Measurements from ENCODE around the gene GABRB1. TPM values are rescaled to one million over a fixed set of nuclear protein-coding genes. Genes with fewer than 3 reads are reported as not detected.

Gene GABRB1
- polyA plus RNA-seq, 3 donors: not detected

GRCh38 chr4:47386561-47387235 is 355.3 kb downstream of the GABRB1 start:
- no peaks in the 10 kb centered on the region for H4K20me1 ChIP-seq (ENCODE audit: insufficient read depth, low read length)
- H3K4me3 Mint-ChIP-seq: no peak overlapping the region
- H3K9ac ChIP-seq (ENCODE audit: insufficient read depth, low read length, poor library complexity, severe bottlenecking): no peak overlapping the region
- TF ChIP-seq CTCF (IDR thresholded peaks at IDR 0.05): no peak
- H2AFZ ChIP-seq (ENCODE audit: insufficient read depth, low read depth, low read length, poor library complexity, severe bottlenecking): no peak overlapping the region
- no peak overlapping the region for H3K27ac Mint-ChIP-seq
- no peak overlapping the region for H3K4me2 ChIP-seq (replicated peaks; ENCODE audit: extremely low read depth, low read length, poor library complexity, severe bottlenecking)
- no peaks in the 10 kb centered on the region for H3K4me1 Mint-ChIP-seq
- H3K27me3 ChIP-seq (ENCODE audit: control insufficient read depth in 2 of 2, insufficient read depth in 2 of 2, low read length in 2 of 2): no peaks in the 10 kb centered on the region
- no CpG with 5 or more reads among the region's 2 CpGs for WGBS (ENCODE audit: insufficient coverage)
- no peaks in the 10 kb centered on the region for H3K36me3 Mint-ChIP-seq
- H3K9me3 Mint-ChIP-seq: no peaks in the 10 kb centered on the region
- H3K27me3 Mint-ChIP-seq (ENCODE audit: low read depth in 3 of 3): no peaks in the 10 kb centered on the region
- DNase-seq: no peak
- H3K79me2 ChIP-seq (ENCODE audit: insufficient read depth, low read length): no peaks in the 10 kb centered on the region
- no peak overlapping the region for H3K27ac ChIP-seq (ENCODE audit: low read depth in 1 of 2, low read length in 2 of 2)
- intact Hi-C loops (cut with micrococcal nuclease): loop anchor here in 1 of 2 donors (10.0 kb wide), 1 partner anchor 452 kb away; no protein-coding TSS in a partner anchor
- H3K4me3 ChIP-seq (replicated peaks in 1 of 3; ENCODE audit: low read depth in 2 of 3, low read length in 3 of 3): no peak overlapping the region
- H3K4me1 ChIP-seq (ENCODE audit: control insufficient read depth in 1 of 2, insufficient read depth in 2 of 2, low read length in 2 of 2): no peaks in the 10 kb centered on the region
- H3K9me3 ChIP-seq (replicated peaks in 1 of 2; ENCODE audit: control insufficient read depth in 1 of 2, insufficient read depth in 1 of 2, low read length in 2 of 2): no peaks in the 10 kb centered on the region
- H3K36me3 ChIP-seq (replicated peaks in 1 of 2; ENCODE audit: control insufficient read depth in 1 of 2, insufficient read depth in 2 of 2, low read length in 2 of 2): no peaks in the 10 kb centered on the region

GRCh38 chr4:47390428-47391125 is 359.2 kb downstream of the GABRB1 start:
- no peaks in the 10 kb centered on the region for H3K27me3 ChIP-seq (ENCODE audit: control insufficient read depth in 2 of 2, insufficient read depth in 2 of 2, low read length in 2 of 2)
- H3K27ac Mint-ChIP-seq: no peak overlapping the region
- H3K27ac ChIP-seq (ENCODE audit: low read depth in 1 of 2, low read length in 2 of 2): no peak overlapping the region
- no peak overlapping the region for H3K4me2 ChIP-seq (replicated peaks; ENCODE audit: extremely low read depth, low read length, poor library complexity, severe bottlenecking)
- H2AFZ ChIP-seq (ENCODE audit: insufficient read depth, low read depth, low read length, poor library complexity, severe bottlenecking): no peak overlapping the region
- WGBS (ENCODE audit: insufficient coverage): 100% methylated on average over 2 of the region's 5 CpGs
- peaks cover 0 to 3% (median 0%) of the 10 kb centered on the region in 3 donors for H3K27me3 Mint-ChIP-seq (ENCODE audit: low read depth in 3 of 3)
- DNase-seq: no peak
- H3K4me3 Mint-ChIP-seq: no peak overlapping the region
- peaks cover 0 to 4% (median 2%) of the 10 kb centered on the region in 7 donors for H3K9me3 Mint-ChIP-seq
- no peaks in the 10 kb centered on the region for H3K9me3 ChIP-seq (replicated peaks in 1 of 2; ENCODE audit: control insufficient read depth in 1 of 2, insufficient read depth in 1 of 2, low read length in 2 of 2)
- intact Hi-C loops (cut with micrococcal nuclease): no loop called here
- H3K4me3 ChIP-seq (replicated peaks in 1 of 3; ENCODE audit: low read depth in 2 of 3, low read length in 3 of 3): no peak overlapping the region
- no peak overlapping the region for H3K9ac ChIP-seq (ENCODE audit: insufficient read depth, low read length, poor library complexity, severe bottlenecking)
- TF ChIP-seq CTCF (IDR thresholded peaks at IDR 0.05): no peak
- H3K4me1 ChIP-seq (ENCODE audit: control insufficient read depth in 1 of 2, insufficient read depth in 2 of 2, low read length in 2 of 2): no peaks in the 10 kb centered on the region
- H3K36me3 ChIP-seq (replicated peaks in 1 of 2; ENCODE audit: control insufficient read depth in 1 of 2, insufficient read depth in 2 of 2, low read length in 2 of 2): no peaks in the 10 kb centered on the region
- H4K20me1 ChIP-seq (ENCODE audit: insufficient read depth, low read length): no peaks in the 10 kb centered on the region
- H3K36me3 Mint-ChIP-seq: no peaks in the 10 kb centered on the region
- H3K79me2 ChIP-seq (ENCODE audit: insufficient read depth, low read length): no peaks in the 10 kb centered on the region
- H3K4me1 Mint-ChIP-seq: no peaks in the 10 kb centered on the region
